ENCODE measurements around the gene INPP4B.

INPP4B gene

DNA sequence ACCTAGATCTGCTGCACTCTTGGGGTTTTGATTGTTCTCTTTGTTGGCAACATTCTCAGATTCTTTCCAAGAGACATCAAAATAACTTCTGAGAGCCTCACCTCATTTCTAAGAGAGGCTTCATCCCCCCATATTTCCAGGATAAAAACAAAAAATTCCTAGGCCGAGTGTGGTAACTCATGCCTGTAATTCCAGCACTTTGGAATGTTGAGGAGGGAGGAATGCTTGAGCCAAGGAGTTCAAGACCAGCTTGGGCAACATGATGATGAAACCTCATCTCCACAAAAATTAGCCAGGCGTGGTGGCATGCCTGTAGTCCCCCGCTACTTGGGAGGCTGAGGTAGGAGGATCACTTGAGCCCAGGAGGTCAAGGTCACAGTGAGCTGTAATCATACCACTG lies 477.0 kb downstream of the INPP4B start:
- H3K27me3 ChIP-seq (ENCODE audit: insufficient read depth, low read length), result no peaks in the 10 kb centered on the region

DNA sequence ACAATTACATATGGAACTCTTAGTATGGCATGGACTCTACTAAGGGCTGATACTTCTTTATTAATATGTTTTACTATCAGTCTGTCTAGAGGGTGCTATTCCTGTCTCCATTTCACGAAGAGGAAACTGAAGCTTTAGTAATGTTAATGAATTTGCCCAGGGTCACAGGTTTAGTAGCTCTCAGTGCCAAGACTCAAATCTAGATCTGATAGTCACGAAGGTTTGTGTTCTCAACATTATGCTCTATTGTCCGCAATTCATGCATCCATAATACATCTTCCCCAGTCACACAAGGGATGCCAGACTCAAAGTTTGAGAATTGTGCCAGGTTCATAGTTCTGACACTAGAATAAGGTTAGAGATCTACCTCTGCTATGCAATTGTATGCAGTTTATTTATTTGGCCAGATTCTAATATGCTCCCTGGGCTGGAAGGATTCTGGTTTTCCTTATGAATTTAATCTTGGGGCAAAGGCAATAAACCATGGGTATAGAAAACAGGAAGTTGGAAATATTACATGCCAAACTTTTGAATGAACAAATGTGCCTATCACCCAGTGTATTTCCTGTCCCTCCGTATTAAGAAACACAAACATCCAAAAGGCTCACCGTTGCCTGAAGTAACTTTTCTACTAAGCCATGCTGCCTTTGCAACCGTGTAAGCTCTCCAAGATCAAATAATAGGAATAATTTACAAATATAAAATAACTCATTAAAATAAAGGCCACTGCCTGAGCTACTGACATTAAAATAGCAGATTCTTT lies 478.5 kb downstream of the INPP4B start:
- H3K36me3 ChIP-seq (ENCODE audit: control insufficient read depth in 1 of 2, insufficient read depth in 2 of 2, low read length in 2 of 2), result no peaks in the 10 kb centered on the region
- no peak overlapping the region for H4K8ac ChIP-seq (ENCODE audit: low read depth, low read length)
- no peaks in the 10 kb centered on the region for H3K79me1 ChIP-seq (ENCODE audit: low read length)
- H3K4ac ChIP-seq (ENCODE audit: low read depth, low read length), result no peak overlapping the region
- no peaks in the 10 kb centered on the region for H3K79me2 ChIP-seq (ENCODE audit: control insufficient read depth, insufficient read depth, low read length, poor library complexity)
- H4K91ac ChIP-seq (ENCODE audit: low read depth, low read length), result no peak overlapping the region
- H3K4me3 ChIP-seq (ENCODE audit: low read depth, low read length), result no peak overlapping the region
- H2BK12ac ChIP-seq (ENCODE audit: low read length), result no peak overlapping the region
- no peak overlapping the region for H3K27ac ChIP-seq (ENCODE audit: low read depth, low read length)
- H2AK5ac ChIP-seq (ENCODE audit: low read length), result no peak overlapping the region
- H3K23ac ChIP-seq (ENCODE audit: low read length), result no peak overlapping the region
- no peak overlapping the region for H2BK5ac ChIP-seq (ENCODE audit: low read depth, low read length, poor library complexity)
- WGBS (ENCODE audit: extremely low coverage, insufficient coverage, insufficient read length), result no CpG with 5 or more reads among the region's 6 CpGs
- H3K27me3 ChIP-seq (ENCODE audit: insufficient read depth, low read length), result no peaks in the 10 kb centered on the region
- H3K9me3 ChIP-seq (ENCODE audit: insufficient read depth, low read depth, low read length), result no peaks in the 10 kb centered on the region
- H3K18ac ChIP-seq (ENCODE audit: low read length), result no peak overlapping the region
- H4K12ac ChIP-seq (ENCODE audit: low read depth, low read length), result no peak overlapping the region
- no peak overlapping the region for H2AFZ ChIP-seq (ENCODE audit: insufficient read depth, low read length, poor library complexity)
- no peak overlapping the region for H3K14ac ChIP-seq (ENCODE audit: low read length)
- H3K4me1 ChIP-seq (ENCODE audit: control insufficient read depth in 1 of 2, insufficient read depth in 2 of 2, low read length in 2 of 2), result no peaks in the 10 kb centered on the region
- no peak for DNase-seq
- H3K9ac ChIP-seq (ENCODE audit: low read length), result no peak overlapping the region
- H2BK120ac ChIP-seq (ENCODE audit: insufficient read depth, low read length, poor library complexity), result no peak overlapping the region
- H3K4me2 ChIP-seq (ENCODE audit: low read length), result no peak overlapping the region

More for the DNA sequence above, 477.0 kb downstream of the INPP4B start:
- H3K4me2 ChIP-seq (ENCODE audit: low read length), result no peak overlapping the region
- DNase-seq, result peak; percentile 20 to 53
- no peak overlapping the region for H4K8ac ChIP-seq (ENCODE audit: low read depth, low read length)
- H3K14ac ChIP-seq (ENCODE audit: low read length), result no peak overlapping the region
- no CpG with 5 or more reads among the region's 3 CpGs for WGBS (ENCODE audit: extremely low coverage, insufficient coverage, insufficient read length)
- H2BK5ac ChIP-seq (ENCODE audit: low read depth, low read length, poor library complexity), result no peak overlapping the region
- H2AK5ac ChIP-seq (ENCODE audit: low read length), result no peak overlapping the region
- H3K4me3 ChIP-seq (ENCODE audit: low read depth, low read length), result no peak overlapping the region
- H3K79me2 ChIP-seq (ENCODE audit: control insufficient read depth, insufficient read depth, low read length, poor library complexity), result no peaks in the 10 kb centered on the region
- no peak overlapping the region for H4K91ac ChIP-seq (ENCODE audit: low read depth, low read length)
- H3K79me1 ChIP-seq (ENCODE audit: low read length), result no peaks in the 10 kb centered on the region
- H2BK12ac ChIP-seq (ENCODE audit: low read length), result no peak overlapping the region
- no peaks in the 10 kb centered on the region for H3K9me3 ChIP-seq (ENCODE audit: insufficient read depth, low read depth, low read length)
- H3K23ac ChIP-seq (ENCODE audit: low read length), result no peak overlapping the region
- H3K27ac ChIP-seq (ENCODE audit: low read depth, low read length), result no peak overlapping the region
- no peak overlapping the region for H2BK120ac ChIP-seq (ENCODE audit: insufficient read depth, low read length, poor library complexity)
- no peak overlapping the region for H3K9ac ChIP-seq (ENCODE audit: low read length)
- H3K36me3 ChIP-seq (ENCODE audit: control insufficient read depth in 1 of 2, insufficient read depth in 2 of 2, low read length in 2 of 2), result no peaks in the 10 kb centered on the region
- H3K4ac ChIP-seq (ENCODE audit: low read depth, low read length), result no peak overlapping the region
- no peak overlapping the region for H2AFZ ChIP-seq (ENCODE audit: insufficient read depth, low read length, poor library complexity)
- no peak overlapping the region for H4K12ac ChIP-seq (ENCODE audit: low read depth, low read length)
- no peak overlapping the region for H3K18ac ChIP-seq (ENCODE audit: low read length)
- no peaks in the 10 kb centered on the region for H3K4me1 ChIP-seq (ENCODE audit: control insufficient read depth in 1 of 2, insufficient read depth in 2 of 2, low read length in 2 of 2)

GRCh38 chr4:142366769-142367181 lies 479.3 kb downstream of the INPP4B start:
- Histone ChIP-seq H2BK5ac (ENCODE audit: low read depth, low read length, poor library complexity) (no peak overlapping the region), H2AFZ (ENCODE audit: insufficient read depth, low read length, poor library complexity) (no peak overlapping the region)

GRCh38 chr4:142365391-142365790 lies 480.7 kb downstream of the INPP4B start:
- Histone ChIP-seq H3K9ac (ENCODE audit: low read length) (no peak overlapping the region), H3K4me3 (ENCODE audit: low read depth, low read length) (no peak overlapping the region), H2AK5ac (ENCODE audit: low read length) (no peak overlapping the region), H3K23ac (ENCODE audit: low read length) (no peak overlapping the region), H3K18ac (ENCODE audit: low read length) (no peak overlapping the region), H3K4me1 (ENCODE audit: control insufficient read depth in 1 of 2, insufficient read depth in 2 of 2, low read length in 2 of 2) (no peaks in the 10 kb centered on the region), H3K27ac (ENCODE audit: low read depth, low read length) (no peak overlapping the region), H4K8ac (ENCODE audit: low read depth, low read length) (no peak overlapping the region), H2BK5ac (ENCODE audit: low read depth, low read length, poor library complexity) (no peak overlapping the region), H2BK12ac (ENCODE audit: low read length) (no peak overlapping the region), H3K14ac (ENCODE audit: low read length) (no peak overlapping the region), H4K12ac (ENCODE audit: low read depth, low read length) (no peak overlapping the region), H2BK120ac (ENCODE audit: insufficient read depth, low read length, poor library complexity) (no peak overlapping the region), H3K79me1 (ENCODE audit: low read length) (no peaks in the 10 kb centered on the region), H3K9me3 (ENCODE audit: insufficient read depth, low read depth, low read length) (no peaks in the 10 kb centered on the region), H4K91ac (ENCODE audit: low read depth, low read length) (no peak overlapping the region), H3K79me2 (ENCODE audit: control insufficient read depth, insufficient read depth, low read length, poor library complexity) (no peaks in the 10 kb centered on the region), H3K4ac (ENCODE audit: low read depth, low read length) (no peak overlapping the region), H3K36me3 (ENCODE audit: control insufficient read depth in 1 of 2, insufficient read depth in 2 of 2, low read length in 2 of 2) (no peaks in the 10 kb centered on the region), H2AFZ (ENCODE audit: insufficient read depth, low read length, poor library complexity) (no peak overlapping the region), H3K4me2 (ENCODE audit: low read length) (no peak overlapping the region), H3K27me3 (ENCODE audit: insufficient read depth, low read length) (no peaks in the 10 kb centered on the region)
- WGBS (ENCODE audit: extremely low coverage, insufficient coverage, insufficient read length), result no CpG with 5 or more reads among the region's 1 CpG
- DNase-seq, result no peak

More at GRCh38 chr4:142366769-142367181, 479.3 kb downstream of the INPP4B start:
- H4K12ac ChIP-seq (ENCODE audit: low read depth, low read length), result no peak overlapping the region
- no peaks in the 10 kb centered on the region for H3K4me1 ChIP-seq (ENCODE audit: control insufficient read depth in 1 of 2, insufficient read depth in 2 of 2, low read length in 2 of 2)
- no peaks in the 10 kb centered on the region for H3K79me2 ChIP-seq (ENCODE audit: control insufficient read depth, insufficient read depth, low read length, poor library complexity)
- H3K27ac ChIP-seq (ENCODE audit: low read depth, low read length), result no peak overlapping the region
- no peak overlapping the region for H3K4me2 ChIP-seq (ENCODE audit: low read length)
- H3K9ac ChIP-seq (ENCODE audit: low read length), result no peak overlapping the region
- no peak overlapping the region for H3K18ac ChIP-seq (ENCODE audit: low read length)
- no peak for DNase-seq
- H3K14ac ChIP-seq (ENCODE audit: low read length), result no peak overlapping the region
- H3K27me3 ChIP-seq (ENCODE audit: insufficient read depth, low read length), result no peaks in the 10 kb centered on the region
- no peaks in the 10 kb centered on the region for H3K79me1 ChIP-seq (ENCODE audit: low read length)
- no peak overlapping the region for H2BK12ac ChIP-seq (ENCODE audit: low read length)
- no peak overlapping the region for H4K8ac ChIP-seq (ENCODE audit: low read depth, low read length)
- H3K4me3 ChIP-seq (ENCODE audit: low read depth, low read length), result no peak overlapping the region
- H3K23ac ChIP-seq (ENCODE audit: low read length), result no peak overlapping the region
- no peak overlapping the region for H3K4ac ChIP-seq (ENCODE audit: low read depth, low read length)
- H2AK5ac ChIP-seq (ENCODE audit: low read length), result no peak overlapping the region
- no peak overlapping the region for H2BK120ac ChIP-seq (ENCODE audit: insufficient read depth, low read length, poor library complexity)
- H3K36me3 ChIP-seq (ENCODE audit: control insufficient read depth in 1 of 2, insufficient read depth in 2 of 2, low read length in 2 of 2), result no peaks in the 10 kb centered on the region
- H4K91ac ChIP-seq (ENCODE audit: low read depth, low read length), result no peak overlapping the region
- no peaks in the 10 kb centered on the region for H3K9me3 ChIP-seq (ENCODE audit: insufficient read depth, low read depth, low read length)
